Measurements from ENCODE around the gene KCNJ13. TPM values are rescaled to one million over a fixed set of nuclear protein-coding genes. Genes with fewer than 3 reads are reported as not detected.

KCNJ13 gene
- total and polyA plus RNA-seq, 4 donors, result 0.08 to 0.79 TPM; not detected in 2

DNA sequence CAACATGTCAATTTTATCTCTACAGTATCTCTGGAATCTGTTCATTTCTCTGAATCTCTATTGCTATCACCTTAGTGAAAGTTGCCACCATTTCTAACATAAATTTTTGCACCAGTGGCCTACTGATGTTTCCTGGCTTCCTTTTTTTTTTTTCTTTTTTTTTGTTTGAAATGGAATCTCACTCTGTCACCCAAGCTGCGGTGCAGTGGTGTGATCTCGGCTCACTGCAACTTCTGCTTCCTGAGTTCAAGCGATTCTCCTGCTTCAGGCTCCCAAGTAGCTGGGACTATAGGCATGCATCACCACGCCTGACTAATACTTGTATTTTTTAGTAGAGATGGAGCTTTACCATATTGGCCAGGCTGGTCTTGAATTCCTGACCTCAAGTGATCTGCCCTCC, 35.1 kb downstream of the KCNJ13 start:
- no peak for DNase-seq (ENCODE audit: low spot score)
- Histone ChIP-seq H3K9me3 (ENCODE audit: control insufficient read depth in 4 of 4, low read length in 3 of 4) (no peaks in the 10 kb centered on the region), H3K4me3 (ENCODE audit: low read depth in 1 of 3, low read length in 3 of 3) (no peak overlapping the region), H3K27ac (ENCODE audit: low read depth in 1 of 2, low read length in 2 of 2) (no peak overlapping the region), H3K4me1 (ENCODE audit: control insufficient read depth in 4 of 4, insufficient read depth in 4 of 4, low read length in 3 of 4) (no peaks in the 10 kb centered on the region), H3K36me3 (ENCODE audit: control insufficient read depth in 4 of 4, insufficient read depth in 3 of 4, low read depth in 1 of 4, low read length in 3 of 4) (peaks cover 7 to 16% (median 10%) of the 10 kb centered on the region in 4 donors), H3K9ac (ENCODE audit: low read depth in 1 of 2, low read length in 2 of 2) (no peak overlapping the region), H3K27me3 (ENCODE audit: control insufficient read depth in 4 of 4, insufficient read depth in 4 of 4, low read length in 3 of 4) (no peaks in the 10 kb centered on the region)
- WGBS, result 83% methylated on average over 4 of the region's 4 CpGs
- no peak for TF ChIP-seq RAD21 (IDR thresholded peaks at IDR 0.05)
- TF ChIP-seq ZBTB33 (IDR thresholded peaks at IDR 0.05), result no peak

- TF ChIP-seq NR2F2 (IDR thresholded peaks at IDR 0.05), result no peak
- TF ChIP-seq REST (IDR thresholded peaks at IDR 0.05), result no peak
- no peak for TF ChIP-seq RXRA (IDR thresholded peaks at IDR 0.05)
- no peak for TF ChIP-seq CTCF (IDR thresholded peaks at IDR 0.05; ENCODE audit: low read depth, low read length, missing input control)
- no peak for TF ChIP-seq HNF4G (IDR thresholded peaks at IDR 0.05)
- no peak for TF ChIP-seq EGR1 (IDR thresholded peaks at IDR 0.05; ENCODE audit: low read depth in 2 of 2)
- TF ChIP-seq RAD21 (IDR thresholded peaks at IDR 0.05), result no peak
- no peak for TF ChIP-seq TAF1 (conservative IDR thresholded peaks at IDR 0.05)
- no peak for TF ChIP-seq MAX (IDR thresholded peaks at IDR 0.05)
- TF ChIP-seq HNF4A (conservative IDR thresholded peaks at IDR 0.05), result no peak
- no peak for TF ChIP-seq SP1 (IDR thresholded peaks at IDR 0.05)
- no peak for TF ChIP-seq JUND (IDR thresholded peaks at IDR 0.05)
- TF ChIP-seq YY1 (IDR thresholded peaks at IDR 0.05), result no peak
- no peak for TF ChIP-seq ZBTB33 (IDR thresholded peaks at IDR 0.05)
- TF ChIP-seq ATF3 (IDR thresholded peaks at IDR 0.05), result no peak
- TF ChIP-seq FOXA1 (IDR thresholded peaks at IDR 0.05), result no peak
- no peak for TF ChIP-seq GABPA (IDR thresholded peaks at IDR 0.05 in 1 of 2, conservative IDR thresholded peaks at IDR 0.05 in 1 of 2)
- no peak for TF ChIP-seq FOXA2 (IDR thresholded peaks at IDR 0.05)
- no peak for DNase-seq (ENCODE audit: low spot score)
- no peak overlapping the region for H3K4me3 ChIP-seq (ENCODE audit: low read depth in 1 of 3, low read length in 3 of 3)
- H3K36me3 ChIP-seq (ENCODE audit: control insufficient read depth in 4 of 4, insufficient read depth in 3 of 4, low read depth in 1 of 4, low read length in 3 of 4), result peaks cover 6 to 39% (median 20%) of the 10 kb centered on the region in 4 donors
- no peaks in the 10 kb centered on the region for H3K4me1 ChIP-seq (ENCODE audit: control insufficient read depth in 4 of 4, insufficient read depth in 4 of 4, low read length in 3 of 4)
- no peaks in the 10 kb centered on the region for H3K9me3 ChIP-seq (ENCODE audit: control insufficient read depth in 4 of 4, low read length in 3 of 4)
- H3K9ac ChIP-seq (ENCODE audit: low read depth in 1 of 2, low read length in 2 of 2), result peak overlapping the region in 1 of 2 donors; percentile 22
- 89% methylated on average over 2 of the region's 2 CpGs for WGBS
- H3K27me3 ChIP-seq (ENCODE audit: control insufficient read depth in 4 of 4, insufficient read depth in 4 of 4, low read length in 3 of 4), result no peaks in the 10 kb centered on the region
- no peak overlapping the region for H3K27ac ChIP-seq (ENCODE audit: low read depth in 1 of 2, low read length in 2 of 2)
These were observed 44.9 kb downstream of the KCNJ13 start for GRCh38 chr2:232731470-232731869.
